ENCODE data around the gene ARFGEF3.

DNA sequence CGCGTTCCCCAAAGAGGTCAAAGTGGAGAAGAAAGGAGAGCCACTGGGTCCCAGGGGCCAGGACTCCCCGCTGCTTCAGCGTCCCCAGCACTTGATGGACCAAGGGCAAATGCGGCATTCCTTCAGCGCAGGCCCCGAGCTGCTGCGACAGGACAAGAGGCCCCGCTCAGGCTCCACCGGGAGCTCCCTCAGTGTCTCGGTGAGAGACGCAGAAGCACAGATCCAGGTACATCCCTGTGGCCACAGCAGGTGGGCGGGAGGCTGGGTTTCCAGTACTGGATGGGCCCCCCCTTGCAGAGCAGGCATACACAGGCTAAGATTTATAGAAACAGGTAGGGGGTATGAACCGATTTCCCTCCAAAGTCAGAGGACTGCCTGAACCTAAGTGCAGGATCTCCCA lies 173.2 kb downstream of the ARFGEF3 start:
- no peak for TF ChIP-seq POLR2A (IDR thresholded peaks at IDR 0.05)
- no peak for TF ChIP-seq POLR2AphosphoS5 (IDR thresholded peaks at IDR 0.05)
- TF ChIP-seq, protein P1, sequence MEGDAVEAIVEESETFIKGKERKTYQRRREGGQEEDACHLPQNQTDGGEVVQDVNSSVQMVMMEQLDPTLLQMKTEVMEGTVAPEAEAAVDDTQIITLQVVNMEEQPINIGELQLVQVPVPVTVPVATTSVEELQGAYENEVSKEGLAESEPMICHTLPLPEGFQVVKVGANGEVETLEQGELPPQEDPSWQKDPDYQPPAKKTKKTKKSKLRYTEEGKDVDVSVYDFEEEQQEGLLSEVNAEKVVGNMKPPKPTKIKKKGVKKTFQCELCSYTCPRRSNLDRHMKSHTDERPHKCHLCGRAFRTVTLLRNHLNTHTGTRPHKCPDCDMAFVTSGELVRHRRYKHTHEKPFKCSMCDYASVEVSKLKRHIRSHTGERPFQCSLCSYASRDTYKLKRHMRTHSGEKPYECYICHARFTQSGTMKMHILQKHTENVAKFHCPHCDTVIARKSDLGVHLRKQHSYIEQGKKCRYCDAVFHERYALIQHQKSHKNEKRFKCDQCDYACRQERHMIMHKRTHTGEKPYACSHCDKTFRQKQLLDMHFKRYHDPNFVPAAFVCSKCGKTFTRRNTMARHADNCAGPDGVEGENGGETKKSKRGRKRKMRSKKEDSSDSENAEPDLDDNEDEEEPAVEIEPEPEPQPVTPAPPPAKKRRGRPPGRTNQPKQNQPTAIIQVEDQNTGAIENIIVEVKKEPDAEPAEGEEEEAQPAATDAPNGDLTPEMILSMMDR (IDR thresholded peaks at IDR 0.05), result no peak
- no peak for TF ChIP-seq EP300 (IDR thresholded peaks at IDR 0.05; ENCODE audit: low read depth)
